ENCODE data around the gene ACACA. TPM values are rescaled to one million over a fixed set of nuclear protein-coding genes. Genes with fewer than 3 reads are reported as not detected.

The ACACA gene
- total and polyA plus RNA-seq, 2 experiments from 2014 or later: 59.6 to 164 TPM

DNA sequence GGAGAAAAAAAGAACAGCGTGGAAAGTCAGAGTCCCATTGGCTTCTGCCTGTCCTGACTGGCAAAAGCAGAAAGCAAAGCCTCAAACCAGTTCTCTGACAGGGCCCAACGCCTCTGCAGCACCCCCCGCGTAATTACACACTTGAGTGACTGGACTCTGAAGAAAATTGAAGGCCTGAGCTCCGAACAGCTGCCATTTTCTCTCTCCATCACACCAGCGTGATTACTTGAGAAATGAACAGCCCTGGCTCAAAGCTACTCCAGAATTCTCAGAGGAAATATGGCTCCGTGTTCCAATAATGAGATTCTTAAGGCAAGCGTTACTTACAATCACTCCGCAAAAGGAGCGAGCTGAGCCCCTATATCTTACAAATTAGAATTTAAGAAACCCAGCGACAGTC is 173.6 kb downstream of the ACACA start:
- DNase-seq (ENCODE audit: low spot score) (no peak), ATAC-seq (no peak)
- no peak overlapping the region for H3K4me2 ChIP-seq
- peaks cover 50% of the 10 kb centered on the region for H3K36me3 ChIP-seq (ENCODE audit: insufficient read depth)
- H3K9me3 Mint-ChIP-seq: no peaks in the 10 kb centered on the region; the same call in 1 of the 3 replicates
- H2AFZ ChIP-seq: no peak overlapping the region
- H3K36me3 Mint-ChIP-seq (ENCODE audit: low read depth): peaks cover 62% of the 10 kb centered on the region
- H3K27me3 ChIP-seq (ENCODE audit: insufficient read depth): no peaks in the 10 kb centered on the region
- H3K4me1 ChIP-seq (ENCODE audit: insufficient read depth): no peaks in the 10 kb centered on the region
- no peak overlapping the region for H3K4me3 Mint-ChIP-seq
- H3K79me2 ChIP-seq (replicated peaks; ENCODE audit: insufficient read depth): no peaks in the 10 kb centered on the region; the same call in 1 of the 2 replicates
- H3K4me3 ChIP-seq: no peak overlapping the region
- H3K9me2 ChIP-seq (ENCODE audit: insufficient read depth): no peaks in the 10 kb centered on the region
- 0 out of 2 replicates have a peak, but pooled peaks cover 6% of the 10 kb centered on the region for H3F3A ChIP-seq (replicated peaks; ENCODE audit: low read depth)
- H4K20me1 ChIP-seq (replicated peaks; ENCODE audit: insufficient read depth): peaks cover 12% of the 10 kb centered on the region; the same call in 1 of the 2 replicates
- peaks cover 2% of the 10 kb centered on the region for H3K27me3 Mint-ChIP-seq (ENCODE audit: insufficient read depth, low read depth, poor library complexity)
- TF ChIP-seq ZNF114 (CRISPR knock-in tag; IDR thresholded peaks at IDR 0.05) (no peak), ZNF331 (CRISPR knock-in tag; IDR thresholded peaks at IDR 0.05; ENCODE audit: low read depth) (no peak), POLR2AphosphoS5 (IDR thresholded peaks at IDR 0.05; ENCODE audit: low read depth) (no peak), NANOG (IDR thresholded peaks at IDR 0.05; ENCODE audit: borderline replicate concordance) (no peak), STAT1 (IDR thresholded peaks at IDR 0.05; ENCODE audit: unreplicated experiment) (no peak), EZH2 (IDR thresholded peaks at IDR 0.05; ENCODE audit: low read depth, unreplicated experiment) (no peak)
- TF ChIP-seq, protein P1, sequence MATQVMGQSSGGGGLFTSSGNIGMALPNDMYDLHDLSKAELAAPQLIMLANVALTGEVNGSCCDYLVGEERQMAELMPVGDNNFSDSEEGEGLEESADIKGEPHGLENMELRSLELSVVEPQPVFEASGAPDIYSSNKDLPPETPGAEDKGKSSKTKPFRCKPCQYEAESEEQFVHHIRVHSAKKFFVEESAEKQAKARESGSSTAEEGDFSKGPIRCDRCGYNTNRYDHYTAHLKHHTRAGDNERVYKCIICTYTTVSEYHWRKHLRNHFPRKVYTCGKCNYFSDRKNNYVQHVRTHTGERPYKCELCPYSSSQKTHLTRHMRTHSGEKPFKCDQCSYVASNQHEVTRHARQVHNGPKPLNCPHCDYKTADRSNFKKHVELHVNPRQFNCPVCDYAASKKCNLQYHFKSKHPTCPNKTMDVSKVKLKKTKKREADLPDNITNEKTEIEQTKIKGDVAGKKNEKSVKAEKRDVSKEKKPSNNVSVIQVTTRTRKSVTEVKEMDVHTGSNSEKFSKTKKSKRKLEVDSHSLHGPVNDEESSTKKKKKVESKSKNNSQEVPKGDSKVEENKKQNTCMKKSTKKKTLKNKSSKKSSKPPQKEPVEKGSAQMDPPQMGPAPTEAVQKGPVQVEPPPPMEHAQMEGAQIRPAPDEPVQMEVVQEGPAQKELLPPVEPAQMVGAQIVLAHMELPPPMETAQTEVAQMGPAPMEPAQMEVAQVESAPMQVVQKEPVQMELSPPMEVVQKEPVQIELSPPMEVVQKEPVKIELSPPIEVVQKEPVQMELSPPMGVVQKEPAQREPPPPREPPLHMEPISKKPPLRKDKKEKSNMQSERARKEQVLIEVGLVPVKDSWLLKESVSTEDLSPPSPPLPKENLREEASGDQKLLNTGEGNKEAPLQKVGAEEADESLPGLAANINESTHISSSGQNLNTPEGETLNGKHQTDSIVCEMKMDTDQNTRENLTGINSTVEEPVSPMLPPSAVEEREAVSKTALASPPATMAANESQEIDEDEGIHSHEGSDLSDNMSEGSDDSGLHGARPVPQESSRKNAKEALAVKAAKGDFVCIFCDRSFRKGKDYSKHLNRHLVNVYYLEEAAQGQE (IDR thresholded peaks at IDR 0.05; ENCODE audit: unreplicated experiment): no peak
- H3K27ac ChIP-seq (ENCODE audit: low read depth): no peak overlapping the region
- H3K4me1 Mint-ChIP-seq: peaks cover 2% of the 10 kb centered on the region; the same call in 1 of the 3 replicates
- H3K27ac Mint-ChIP-seq: no peak overlapping the region; the same call in 1 of the 2 replicates

DNA sequence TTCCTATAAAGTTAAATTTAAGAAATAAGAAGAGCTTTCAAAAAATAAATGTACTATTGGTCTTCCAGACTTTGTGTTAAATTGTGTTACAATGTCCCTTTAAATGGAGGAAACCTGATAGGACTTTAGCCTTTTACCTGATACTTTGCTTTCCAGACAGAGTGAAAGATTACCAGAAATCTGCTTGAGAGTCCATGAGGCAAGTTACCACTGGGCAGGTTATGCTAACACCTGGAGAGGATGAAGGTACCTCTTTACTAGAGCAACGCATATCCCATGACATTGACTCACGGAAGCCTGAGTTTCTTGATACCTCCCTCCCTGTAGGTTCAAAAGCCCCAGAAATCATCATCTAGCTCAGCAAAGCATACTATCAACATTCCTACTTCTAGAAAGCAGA is 174.7 kb downstream of the ACACA start:
- Mint-ChIP-seq H3K4me3 (no peak overlapping the region), H3K27ac (no peak overlapping the region), H3K9me3 (no peaks in the 10 kb centered on the region; the same call in 1 of the 3 replicates), H3K36me3 (ENCODE audit: low read depth) (peaks cover 53% of the 10 kb centered on the region), H3K27me3 (ENCODE audit: insufficient read depth, low read depth, poor library complexity) (peaks cover 2% of the 10 kb centered on the region), H3K4me1 (peaks cover 5% of the 10 kb centered on the region)
- no peaks in the 10 kb centered on the region; the same call in 1 of the 2 replicates for H3K79me2 ChIP-seq (replicated peaks; ENCODE audit: insufficient read depth)
- no peak for ATAC-seq
- H3K4me1 ChIP-seq (ENCODE audit: insufficient read depth): no peaks in the 10 kb centered on the region
- H3K36me3 ChIP-seq (ENCODE audit: insufficient read depth): peaks cover 41% of the 10 kb centered on the region
- no peak overlapping the region for H3K4me2 ChIP-seq
- H3K9me2 ChIP-seq (ENCODE audit: insufficient read depth): no peaks in the 10 kb centered on the region
- H3K4me3 ChIP-seq: no peak overlapping the region
- no peaks in the 10 kb centered on the region for H3K27me3 ChIP-seq (ENCODE audit: insufficient read depth)
- H4K20me1 ChIP-seq (replicated peaks; ENCODE audit: insufficient read depth): peaks cover 16% of the 10 kb centered on the region; the same call in 1 of the 2 replicates
- H2AFZ ChIP-seq: no peak overlapping the region
- H3F3A ChIP-seq (replicated peaks; ENCODE audit: low read depth): 0 out of 2 replicates have a peak, but pooled peaks cover 6% of the 10 kb centered on the region
- H3K27ac ChIP-seq (ENCODE audit: low read depth): peak overlapping the region; percentile 35; the same call in 1 of the 2 replicates
- no peak for DNase-seq (ENCODE audit: low spot score)
- TF ChIP-seq CREB1 (CRISPR knock-in tag; IDR thresholded peaks at IDR 0.05; ENCODE audit: low read depth) (no peak), EZH2phosphoT487 (IDR thresholded peaks at IDR 0.05; ENCODE audit: unreplicated experiment) (no peak), ZNF114 (CRISPR knock-in tag; IDR thresholded peaks at IDR 0.05) (no peak), JUNB (IDR thresholded peaks at IDR 0.05; ENCODE audit: unreplicated experiment) (no peak)
- TF ChIP-seq, protein P2, sequence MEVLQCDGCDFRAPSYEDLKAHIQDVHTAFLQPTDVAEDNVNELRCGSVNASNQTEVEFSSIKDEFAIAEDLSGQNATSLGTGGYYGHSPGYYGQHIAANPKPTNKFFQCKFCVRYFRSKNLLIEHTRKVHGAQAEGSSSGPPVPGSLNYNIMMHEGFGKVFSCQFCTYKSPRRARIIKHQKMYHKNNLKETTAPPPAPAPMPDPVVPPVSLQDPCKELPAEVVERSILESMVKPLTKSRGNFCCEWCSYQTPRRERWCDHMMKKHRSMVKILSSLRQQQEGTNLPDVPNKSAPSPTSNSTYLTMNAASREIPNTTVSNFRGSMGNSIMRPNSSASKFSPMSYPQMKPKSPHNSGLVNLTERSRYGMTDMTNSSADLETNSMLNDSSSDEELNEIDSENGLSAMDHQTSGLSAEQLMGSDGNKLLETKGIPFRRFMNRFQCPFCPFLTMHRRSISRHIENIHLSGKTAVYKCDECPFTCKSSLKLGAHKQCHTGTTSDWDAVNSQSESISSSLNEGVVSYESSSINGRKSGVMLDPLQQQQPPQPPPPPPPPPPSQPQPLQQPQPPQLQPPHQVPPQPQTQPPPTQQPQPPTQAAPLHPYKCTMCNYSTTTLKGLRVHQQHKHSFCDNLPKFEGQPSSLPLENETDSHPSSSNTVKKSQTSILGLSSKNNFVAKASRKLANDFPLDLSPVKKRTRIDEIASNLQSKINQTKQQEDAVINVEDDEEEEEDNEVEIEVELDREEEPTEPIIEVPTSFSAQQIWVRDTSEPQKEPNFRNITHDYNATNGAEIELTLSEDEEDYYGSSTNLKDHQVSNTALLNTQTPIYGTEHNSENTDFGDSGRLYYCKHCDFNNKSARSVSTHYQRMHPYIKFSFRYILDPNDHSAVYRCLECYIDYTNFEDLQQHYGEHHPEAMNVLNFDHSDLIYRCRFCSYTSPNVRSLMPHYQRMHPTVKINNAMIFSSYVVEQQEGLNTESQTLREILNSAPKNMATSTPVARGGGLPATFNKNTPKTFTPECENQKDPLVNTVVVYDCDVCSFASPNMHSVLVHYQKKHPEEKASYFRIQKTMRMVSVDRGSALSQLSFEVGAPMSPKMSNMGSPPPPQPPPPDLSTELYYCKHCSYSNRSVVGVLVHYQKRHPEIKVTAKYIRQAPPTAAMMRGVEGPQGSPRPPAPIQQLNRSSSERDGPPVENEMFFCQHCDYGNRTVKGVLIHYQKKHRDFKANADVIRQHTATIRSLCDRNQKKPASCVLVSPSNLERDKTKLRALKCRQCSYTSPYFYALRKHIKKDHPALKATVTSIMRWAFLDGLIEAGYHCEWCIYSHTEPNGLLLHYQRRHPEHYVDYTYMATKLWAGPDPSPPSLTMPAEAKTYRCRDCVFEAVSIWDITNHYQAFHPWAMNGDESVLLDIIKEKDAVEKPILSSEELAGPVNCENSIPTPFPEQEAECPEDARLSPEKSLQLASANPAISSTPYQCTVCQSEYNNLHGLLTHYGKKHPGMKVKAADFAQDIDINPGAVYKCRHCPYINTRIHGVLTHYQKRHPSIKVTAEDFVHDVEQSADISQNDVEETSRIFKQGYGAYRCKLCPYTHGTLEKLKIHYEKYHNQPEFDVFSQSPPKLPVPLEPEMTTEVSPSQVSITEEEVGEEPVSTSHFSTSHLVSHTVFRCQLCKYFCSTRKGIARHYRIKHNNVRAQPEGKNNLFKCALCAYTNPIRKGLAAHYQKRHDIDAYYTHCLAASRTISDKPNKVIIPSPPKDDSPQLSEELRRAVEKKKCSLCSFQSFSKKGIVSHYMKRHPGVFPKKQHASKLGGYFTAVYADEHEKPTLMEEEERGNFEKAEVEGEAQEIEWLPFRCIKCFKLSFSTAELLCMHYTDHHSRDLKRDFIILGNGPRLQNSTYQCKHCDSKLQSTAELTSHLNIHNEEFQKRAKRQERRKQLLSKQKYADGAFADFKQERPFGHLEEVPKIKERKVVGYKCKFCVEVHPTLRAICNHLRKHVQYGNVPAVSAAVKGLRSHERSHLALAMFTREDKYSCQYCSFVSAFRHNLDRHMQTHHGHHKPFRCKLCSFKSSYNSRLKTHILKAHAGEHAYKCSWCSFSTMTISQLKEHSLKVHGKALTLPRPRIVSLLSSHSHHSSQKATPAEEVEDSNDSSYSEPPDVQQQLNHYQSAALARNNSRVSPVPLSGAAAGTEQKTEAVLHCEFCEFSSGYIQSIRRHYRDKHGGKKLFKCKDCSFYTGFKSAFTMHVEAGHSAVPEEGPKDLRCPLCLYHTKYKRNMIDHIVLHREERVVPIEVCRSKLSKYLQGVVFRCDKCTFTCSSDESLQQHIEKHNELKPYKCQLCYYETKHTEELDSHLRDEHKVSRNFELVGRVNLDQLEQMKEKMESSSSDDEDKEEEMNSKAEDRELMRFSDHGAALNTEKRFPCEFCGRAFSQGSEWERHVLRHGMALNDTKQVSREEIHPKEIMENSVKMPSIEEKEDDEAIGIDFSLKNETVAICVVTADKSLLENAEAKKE (CRISPR knock-in tag; IDR thresholded peaks at IDR 0.05): no peak

Data from GM23338 (cell line).